Putamen (tissue), 1 donor: ENCODE data around the gene ADAT1.
"Not testable (repeated sequence)": the region's sequence is repeated elsewhere in the genome, so short reads cannot be mapped to it uniquely, and the experiment has no call there.

Source experiments
- DNase-seq: peaks from one replicate; pipeline ENCODE4 v3.0.0-alpha.2; 2016; ENCODE audit warnings: low spot score

Gene ADAT1

DNA sequence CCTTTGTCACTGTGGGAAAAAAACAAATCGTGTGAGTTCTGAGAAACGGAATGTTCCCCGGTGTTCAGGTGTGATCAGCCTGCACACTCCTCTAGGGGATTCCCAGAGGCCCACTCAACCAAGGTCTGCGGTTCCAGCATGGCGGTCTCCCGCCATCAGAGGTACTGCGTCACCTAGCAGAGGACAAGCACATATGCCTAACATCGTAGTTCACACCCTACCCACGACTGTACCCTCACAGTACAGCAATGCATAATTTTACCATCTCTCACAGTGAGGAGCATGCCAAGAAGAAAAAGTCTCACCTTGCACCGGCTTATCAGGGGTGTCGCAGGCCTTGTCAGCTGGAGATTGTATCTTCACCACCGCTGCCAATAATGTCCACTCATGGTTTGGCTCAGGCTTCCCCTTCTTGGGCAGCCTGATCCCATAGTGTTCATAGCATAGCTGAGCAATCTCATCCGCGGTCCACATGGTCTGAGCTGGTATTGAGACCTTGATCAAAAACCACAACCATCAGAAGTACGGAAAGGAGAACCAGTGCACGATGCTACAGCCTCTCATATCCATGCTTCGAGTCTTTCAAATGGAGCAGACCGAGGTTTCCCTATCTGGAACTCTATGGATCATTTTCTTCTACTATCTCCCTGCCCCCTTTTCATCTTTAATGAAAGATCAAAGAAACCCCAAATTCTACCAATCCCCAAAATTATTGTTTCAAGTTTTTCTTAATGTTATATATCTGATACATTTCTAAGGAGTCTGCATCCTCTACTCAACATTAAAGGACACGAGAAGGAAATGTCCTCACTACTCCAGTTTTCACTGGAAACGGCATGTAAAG lies 2.5 kb downstream of the ADAT1 start:
- DNase-seq = no peak

- no peak for DNase-seq
Observed at GRCh38 chr16:75618780-75619179, 4.3 kb downstream of the ADAT1 start.

DNA sequence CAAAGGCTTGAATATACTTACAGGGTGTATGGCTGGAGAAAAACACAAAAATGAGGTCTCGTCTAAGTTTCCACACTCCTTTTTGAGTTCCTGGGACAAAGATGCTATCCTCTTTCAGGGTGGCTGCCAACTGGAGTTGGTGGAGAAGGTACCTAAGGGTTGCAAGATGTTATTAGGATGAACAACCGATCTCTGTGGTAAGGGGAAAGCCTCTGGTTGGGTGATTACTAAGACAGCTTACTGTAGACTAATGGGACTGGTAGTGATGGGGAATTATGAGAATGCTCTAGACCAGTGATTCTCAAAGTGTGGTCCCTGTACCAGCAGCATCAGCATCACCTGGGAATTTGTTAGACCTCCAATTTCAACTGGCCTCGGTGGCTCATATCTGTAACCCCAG lies 6.0 kb downstream of the ADAT1 start:
- DNase-seq = no peak

GRCh38 chr16:75616521-75617010 lies 6.5 kb downstream of the ADAT1 start:
- DNase-seq = no peak

GRCh38 chr16:75615619-75616018 lies 7.5 kb downstream of the ADAT1 start:
- no peak for DNase-seq

DNA sequence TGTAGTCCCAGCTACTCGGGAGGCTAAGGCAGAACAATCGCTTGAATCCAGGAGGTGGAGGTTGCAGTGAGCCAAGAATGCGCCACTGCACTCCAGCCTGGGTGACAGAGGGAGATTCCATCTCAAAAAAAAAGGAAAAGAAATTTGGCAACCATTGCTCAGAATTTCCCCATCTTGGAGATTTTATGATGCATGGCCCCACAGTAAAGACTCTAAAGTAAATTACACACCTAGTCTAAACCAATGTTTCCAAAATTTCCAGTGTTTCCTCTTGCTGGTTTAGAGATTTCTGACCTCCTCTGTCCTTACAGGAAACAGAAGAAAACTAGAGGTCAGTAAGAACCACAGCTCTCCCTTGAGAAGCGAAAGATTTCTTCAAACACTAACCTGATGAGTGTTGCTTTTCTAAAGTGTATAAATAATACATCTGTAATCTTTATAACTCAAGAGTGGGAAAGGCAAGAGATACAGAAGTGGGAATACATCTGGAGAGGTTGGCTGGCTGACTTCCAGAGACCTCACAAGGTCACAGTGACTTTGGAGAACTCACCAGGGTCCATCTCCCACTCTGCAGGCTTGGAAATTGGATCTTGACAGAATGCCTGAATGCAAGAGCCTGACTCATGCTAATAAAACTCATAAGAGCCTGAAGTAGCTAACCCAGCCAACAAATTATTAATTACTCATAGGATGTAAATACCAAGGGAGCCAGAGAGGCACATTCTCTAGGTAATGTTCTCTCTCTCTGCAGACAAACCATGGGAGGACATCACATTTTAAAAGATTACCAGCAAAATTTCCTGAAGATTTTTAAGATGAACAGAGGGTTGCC lies 8.8 kb downstream of the ADAT1 start:
- no peak for DNase-seq

- DNase-seq = no peak
Observed at GRCh38 chr16:75606507-75606906, 16.6 kb downstream of the ADAT1 start.

GRCh38 chr16:75603241-75603640 lies 19.8 kb downstream of the ADAT1 start:
- no peak for DNase-seq

GRCh38 chr16:75599452-75600277 lies 23.4 kb downstream of the ADAT1 start:
- no peak for DNase-seq

- DNase-seq = no peak
Observed at GRCh38 chr16:75593825-75594820, 29.0 kb downstream of the ADAT1 start.

GRCh38 chr16:75593308-75593707 lies 29.8 kb downstream of the ADAT1 start:
- DNase-seq = no peak

DNA sequence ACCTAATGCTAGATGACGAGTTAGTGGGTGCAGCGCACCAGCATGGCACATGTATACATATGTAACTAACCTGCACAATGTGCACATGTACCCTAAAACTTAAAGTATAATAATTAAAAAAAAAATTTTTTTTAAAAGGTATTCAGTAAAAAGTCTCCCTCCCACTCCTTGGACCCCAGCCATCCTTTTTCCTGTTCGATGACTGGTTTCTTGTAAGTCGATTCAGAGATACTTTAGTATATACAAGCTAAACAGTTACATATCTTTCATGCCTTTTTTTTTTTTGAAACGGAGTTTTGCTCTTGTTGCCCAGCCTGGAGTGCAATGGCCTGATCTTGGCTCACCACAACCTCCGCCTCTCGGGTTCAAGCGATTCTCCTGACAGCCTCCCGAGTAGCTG lies 31.2 kb downstream of the ADAT1 start:
- not testable (repeated sequence) for DNase-seq

GRCh38 chr16:75590920-75591843 lies 31.9 kb downstream of the ADAT1 start:
- DNase-seq = no peak

DNA sequence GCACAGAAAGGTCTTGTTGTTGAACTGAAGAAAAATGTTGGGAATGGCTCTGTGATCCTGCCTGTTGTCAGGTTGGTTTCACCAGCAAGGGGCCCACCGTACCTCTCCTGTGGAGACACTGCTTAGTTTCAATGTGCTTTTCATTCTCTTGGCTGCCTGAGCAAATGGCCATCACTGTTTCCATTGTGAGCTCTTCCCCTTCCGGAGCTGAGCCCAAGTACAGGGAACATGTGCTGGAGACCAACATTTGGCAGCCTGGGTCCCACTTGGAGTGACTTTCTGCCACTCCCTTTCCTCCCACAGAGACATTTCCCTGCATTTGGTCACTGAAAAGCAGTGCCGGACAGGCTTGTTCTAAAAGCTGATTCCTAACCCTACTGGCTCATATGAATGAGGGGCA lies 33.8 kb downstream of the ADAT1 start:
- DNase-seq = no peak

DNA sequence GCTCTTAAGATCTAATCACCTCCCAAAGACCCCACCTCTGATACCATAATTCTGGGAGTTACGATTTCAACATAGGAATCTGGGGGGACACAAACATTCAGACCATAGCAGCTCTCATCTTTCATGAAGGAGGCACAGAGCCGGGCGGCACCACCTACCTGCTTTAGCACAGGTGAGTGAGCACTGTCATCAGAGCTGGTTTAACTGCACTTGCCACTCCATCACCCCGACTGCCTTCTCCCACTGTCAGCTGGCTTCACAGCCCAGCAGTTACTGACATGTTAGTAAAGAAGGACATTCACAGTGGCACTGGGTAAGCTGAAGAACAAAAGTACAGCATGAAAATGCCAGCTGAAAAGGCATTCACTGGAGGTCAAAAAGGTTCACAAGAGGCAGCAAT lies 34.4 kb downstream of the ADAT1 start:
- no peak for DNase-seq

DNA sequence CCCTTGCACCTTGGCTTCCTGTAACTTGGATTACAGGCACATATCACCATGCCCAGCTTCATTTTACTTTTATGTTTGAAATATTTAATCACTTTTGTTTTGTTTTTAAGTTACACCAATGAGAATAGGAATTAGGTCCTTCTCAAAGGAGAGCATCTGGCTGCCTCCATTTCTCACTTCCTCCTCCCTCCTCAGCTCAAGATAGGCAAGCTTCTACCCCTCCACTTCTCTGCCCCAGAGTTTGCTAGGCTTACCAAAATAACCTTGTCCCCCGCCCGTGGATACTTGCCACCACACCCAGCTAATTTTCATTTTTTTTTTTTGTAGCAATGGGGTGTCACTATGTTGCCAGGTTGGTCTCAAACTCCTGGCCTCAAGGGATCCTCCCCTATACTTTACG lies 39.0 kb downstream of the ADAT1 start:
- DNase-seq = no peak

DNA sequence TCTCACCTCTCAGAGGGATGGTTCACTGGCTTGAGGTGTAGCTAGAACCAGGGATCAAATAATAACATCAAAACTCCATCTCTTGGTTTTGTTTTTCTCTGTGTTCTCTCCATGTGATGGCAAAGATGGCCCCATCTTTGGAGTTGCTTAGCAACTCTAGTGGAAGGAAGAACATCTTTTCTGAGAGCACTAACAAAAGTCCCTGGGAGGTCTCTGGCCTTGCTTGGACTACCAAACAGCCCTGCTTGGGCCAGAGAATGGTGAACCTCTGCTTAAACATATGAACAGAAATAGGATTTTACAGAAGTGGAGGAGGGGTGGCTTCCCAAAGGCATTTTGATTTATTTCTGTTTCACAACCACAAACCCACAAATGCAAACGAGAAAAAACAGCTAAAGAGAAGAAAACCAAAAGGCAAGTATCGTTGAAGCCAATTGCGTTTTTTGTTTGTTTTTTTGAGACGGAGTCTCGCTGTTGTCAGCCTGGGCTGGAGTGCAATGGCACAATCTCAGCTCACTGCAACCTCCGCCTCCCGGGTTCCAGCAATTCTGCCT lies 43.7 kb downstream of the ADAT1 start:
- DNase-seq = no peak

- DNase-seq = no peak
Observed at GRCh38 chr16:75578725-75579124, 44.4 kb downstream of the ADAT1 start.

GRCh38 chr16:75578212-75578611 lies 44.9 kb downstream of the ADAT1 start:
- no peak for DNase-seq
